GM10847 (cell line): ENCODE measurements around the gene FAIM2.

Experiments
- POLR2A ChIP-seq: IDR thresholded peaks from 2 replicates; pipeline ENCODE4 v1.6.1; 2011; ENCODE audit not compliant: insufficient read length; ENCODE audit errors: extremely low read depth

The FAIM2 gene

GRCh38 chr12:49928471-49928870 lies 24.8 kb upstream of the FAIM2 start:
- TF ChIP-seq POLR2A: no peak

DNA sequence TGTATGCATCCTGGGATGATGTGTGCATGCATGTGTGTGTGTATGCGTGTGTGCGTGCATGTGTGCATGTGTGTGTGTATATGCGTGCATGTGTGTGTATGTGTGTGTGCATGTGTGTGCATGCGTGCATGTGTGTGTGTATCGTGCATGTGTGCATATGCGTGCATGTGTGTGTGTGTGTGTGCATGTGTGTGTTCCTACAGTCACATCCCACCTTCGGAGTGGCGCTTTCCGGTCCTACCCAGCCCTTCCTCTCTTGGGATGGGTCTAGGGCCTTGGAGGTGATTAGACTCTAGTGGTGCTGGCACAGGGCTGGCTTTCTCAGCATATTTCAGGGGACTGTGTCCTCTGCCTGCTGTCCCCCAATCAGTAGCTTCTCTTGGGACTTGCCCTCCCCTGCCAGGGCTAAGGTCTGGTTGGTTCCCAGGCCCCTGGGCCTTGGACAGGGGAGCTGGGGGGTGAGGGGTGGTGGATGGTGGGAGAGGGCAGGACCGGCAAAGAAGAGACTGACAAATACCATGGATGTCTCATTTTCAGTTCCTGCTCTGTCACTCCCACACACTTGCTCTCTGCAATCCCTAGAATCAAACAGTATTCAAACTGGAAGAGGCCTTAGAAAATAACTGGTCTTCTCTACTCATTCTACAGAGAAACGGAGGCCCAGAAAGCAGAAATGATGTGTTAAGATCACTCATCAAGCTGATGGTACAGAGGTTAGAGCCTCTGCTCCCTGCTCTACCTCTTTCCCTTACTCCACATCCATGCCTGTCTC lies 21.9 kb upstream of the FAIM2 start:
- TF ChIP-seq POLR2A: no peak

- TF ChIP-seq POLR2A: no peak
Observed at GRCh38 chr12:49924628-49925246, 21.0 kb upstream of the FAIM2 start.

GRCh38 chr12:49923880-49924556 lies 20.3 kb upstream of the FAIM2 start:
- no peak for TF ChIP-seq POLR2A

DNA sequence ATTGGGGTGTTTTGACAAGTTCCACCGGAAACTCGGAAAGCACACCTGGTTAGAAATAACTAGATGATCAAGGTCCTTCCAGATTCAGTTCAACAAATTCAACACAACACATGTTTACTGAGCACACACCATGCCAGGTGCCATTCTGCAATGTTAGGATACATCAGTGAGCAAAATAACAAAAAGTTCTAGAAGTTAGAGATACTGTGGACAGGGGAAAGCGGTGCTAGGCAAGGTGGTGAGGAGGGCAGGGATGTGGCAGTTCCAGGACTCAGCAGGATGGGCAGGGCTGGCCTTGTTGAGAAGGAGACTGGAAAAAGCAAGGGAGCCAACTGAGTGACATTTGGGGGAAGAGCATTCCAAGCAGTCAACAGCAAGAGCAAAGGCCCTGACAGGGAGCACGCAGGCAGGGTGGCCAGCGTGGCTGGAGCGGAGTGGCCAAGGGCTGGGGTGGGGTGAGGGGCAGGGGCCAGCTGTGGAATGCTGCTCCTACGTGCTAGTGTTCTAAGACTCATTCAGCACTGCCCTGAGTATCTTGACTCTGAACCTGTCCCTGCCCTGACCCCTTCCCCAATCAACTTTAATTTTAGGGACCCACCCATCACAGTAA lies 19.4 kb upstream of the FAIM2 start:
- TF ChIP-seq POLR2A: no peak

DNA sequence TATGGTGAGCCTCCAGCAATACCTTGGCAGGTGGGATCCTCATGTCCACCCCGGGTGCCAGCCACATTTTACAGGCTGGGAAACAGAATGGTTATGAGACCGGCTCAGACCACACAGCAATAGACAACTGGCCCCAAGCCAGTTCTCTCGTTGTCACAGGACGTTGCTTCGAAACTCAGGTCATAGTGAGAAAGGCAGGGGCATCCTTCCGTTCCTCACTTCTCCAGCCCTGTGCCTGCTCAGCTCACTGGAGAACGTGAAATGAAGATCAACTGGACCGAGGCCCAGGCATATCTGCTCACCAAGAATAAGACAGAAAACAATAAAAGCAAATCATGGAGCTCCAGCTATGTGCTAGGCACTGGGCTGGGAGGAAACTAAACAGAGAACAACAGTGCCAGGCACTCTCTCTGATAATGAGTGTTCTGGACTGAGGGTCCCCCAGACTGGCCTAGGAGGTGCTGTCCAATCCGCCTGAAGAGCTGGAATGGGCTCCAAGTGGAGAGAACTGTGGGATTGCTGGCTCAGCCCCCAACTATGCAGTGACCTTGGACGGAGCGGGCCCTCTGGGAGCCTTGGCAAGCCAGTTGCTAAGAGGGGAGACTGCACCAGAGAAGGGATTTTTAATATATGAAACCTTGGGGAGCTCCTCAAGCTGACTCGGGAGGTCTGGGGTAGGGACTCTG lies 18.8 kb upstream of the FAIM2 start:
- no peak for TF ChIP-seq POLR2A

GRCh38 chr12:49921936-49922335 lies 18.2 kb upstream of the FAIM2 start:
- TF ChIP-seq POLR2A: no peak

DNA sequence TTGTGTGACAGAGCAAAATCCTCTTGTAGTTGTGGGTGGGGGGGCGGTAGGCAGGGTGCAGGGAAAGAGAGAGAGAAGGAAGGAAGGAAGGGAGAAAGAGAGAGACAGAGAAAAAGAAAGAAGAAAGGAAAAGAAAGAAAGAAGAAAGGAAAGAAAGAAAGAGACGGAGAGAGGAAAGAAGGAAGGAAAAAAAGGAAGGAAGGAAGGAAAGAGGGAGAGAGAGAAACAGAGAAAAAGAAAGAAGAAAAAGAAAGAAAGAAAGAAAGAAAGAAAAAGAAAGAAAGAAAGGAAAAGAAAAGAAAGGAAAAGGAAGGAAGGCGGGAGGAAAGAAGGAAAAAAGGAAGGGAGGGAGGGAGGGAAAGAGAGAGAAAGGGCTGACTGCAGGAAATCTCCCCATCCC lies 17.6 kb upstream of the FAIM2 start:
- TF ChIP-seq POLR2A: no peak

DNA sequence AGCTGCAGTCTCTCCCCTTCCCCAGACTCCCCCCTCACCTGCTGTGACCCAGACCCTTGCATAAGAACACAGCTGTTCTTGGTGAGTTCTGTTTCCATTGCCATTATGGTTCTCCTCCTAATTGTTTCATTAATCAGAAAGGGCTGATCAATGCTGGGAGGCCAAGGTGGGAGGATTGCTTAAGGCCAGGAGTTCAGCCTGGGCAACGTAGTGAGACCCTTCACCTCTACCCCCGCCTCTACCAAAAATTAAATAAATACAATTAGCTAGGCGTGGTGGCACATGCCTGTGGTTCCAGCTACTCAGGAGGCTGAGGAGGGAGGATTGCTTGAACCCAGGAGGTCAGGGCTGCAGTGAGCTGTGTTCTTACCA lies 17.2 kb upstream of the FAIM2 start:
- TF ChIP-seq POLR2A: no peak

- no peak for TF ChIP-seq POLR2A
Observed at GRCh38 chr12:49920241-49920914, 16.7 kb upstream of the FAIM2 start.

DNA sequence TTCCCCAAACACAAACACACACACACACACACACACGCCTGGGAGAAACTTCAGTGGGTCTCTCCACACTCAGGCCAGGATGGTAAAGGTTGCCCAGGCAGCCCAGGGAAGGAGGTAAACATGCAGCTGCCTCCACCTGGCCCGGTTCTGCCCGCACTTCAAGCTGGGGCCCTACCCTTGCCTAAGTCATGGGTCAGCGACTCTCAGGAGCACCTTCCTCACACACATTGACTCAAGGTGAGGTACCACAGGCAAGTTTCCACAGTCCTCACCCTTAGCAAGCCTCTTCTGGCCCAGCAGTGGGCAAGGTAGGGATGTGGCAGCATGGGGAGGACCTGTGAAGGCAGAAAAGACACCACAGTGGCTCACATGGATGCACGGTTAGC lies 14.1 kb upstream of the FAIM2 start:
- TF ChIP-seq POLR2A: no peak

DNA sequence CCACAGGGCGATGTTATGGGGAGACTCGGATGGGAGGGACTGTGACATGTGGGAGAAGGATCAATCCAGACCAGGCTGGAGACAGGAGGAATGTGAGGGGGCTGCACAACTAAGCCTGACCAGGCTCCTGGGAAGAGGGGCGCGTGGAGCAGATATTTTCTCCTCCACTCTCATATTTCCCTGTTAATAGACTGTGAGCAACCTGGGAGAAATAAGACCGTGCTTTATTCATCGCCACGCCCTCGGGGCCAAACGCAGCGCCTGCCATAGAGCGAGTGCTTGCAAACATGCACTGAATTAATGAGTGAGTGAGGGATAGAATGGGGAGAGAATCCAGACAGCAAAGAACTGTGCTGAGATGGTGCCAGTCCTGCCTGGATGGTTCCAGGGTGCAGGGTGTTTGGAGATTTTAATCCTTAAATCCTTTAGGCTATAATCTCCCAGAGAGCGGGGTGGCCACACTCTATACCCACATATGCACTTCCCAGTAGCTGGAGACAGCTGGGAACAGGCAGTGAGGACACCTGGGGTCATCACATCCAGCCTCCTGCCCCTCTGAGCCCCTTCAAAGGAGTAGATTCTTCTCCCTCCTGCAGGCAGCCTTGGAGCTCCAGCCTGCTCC lies 13.6 kb upstream of the FAIM2 start:
- no peak for TF ChIP-seq POLR2A

GRCh38 chr12:49916129-49916919 lies 12.6 kb upstream of the FAIM2 start:
- TF ChIP-seq POLR2A: no peak
